Tibial artery (tissue), 4 donors: ENCODE results near the gene TEN1.

Source experiments
- DNase-seq, 2 donors: peaks; one replicate each; pipeline ENCODE4 v3.0.0-alpha.2; 2019
- H3K27ac ChIP-seq, 2 donors: fragments of 200-600 bp; sonication (generic) in 1 of 2; 1 replicate in 1 of 2; 2 replicates in 1 of 2; pipeline ENCODE4 v1.5.1; 2018 to 2019; ENCODE audit warnings: mild to moderate bottlenecking in 1 of 2
- H3K27me3 ChIP-seq, 2 donors: fragments of 200-600 bp; sonication (generic) in 1 of 2; one replicate each; pipeline versions ENCODE4 v1.5.1 to v1.6.0; 2016 to 2019
- H3K36me3 ChIP-seq, 3 donors: fragments of 200-600 bp; sonication (generic) in 2 of 3; one replicate each; pipeline ENCODE4 v1.5.1; 2016 to 2019; ENCODE audit warnings: mild to moderate bottlenecking in 2 of 3
- H3K4me1 ChIP-seq, 4 donors: fragments of 200-600 bp; sonication (generic) in 2 of 4; 1 replicate in 3 of 4; 2 replicates in 1 of 4; pipeline ENCODE4 v1.5.1; 2016 to 2019
- H3K4me3 ChIP-seq, 2 donors: fragments of 200-600 bp; sonication (generic) in 1 of 2; 1 replicate in 1 of 2; 2 replicates in 1 of 2; pipeline ENCODE4 v1.5.1; 2018 to 2019; ENCODE audit warnings: mild to moderate bottlenecking in 2 of 2
- H3K9me3 ChIP-seq, 3 donors: fragments of 200-600 bp; sonication (generic) in 1 of 3; one replicate each; pipeline ENCODE4 v1.5.1; 2016 to 2019
- CTCF ChIP-seq, 2 experiments: fragments of 200-600 bp in 1 of 2; fragments of 450-650 bp in 1 of 2; IDR thresholded peaks; one replicate each; pipeline ENCODE4 v1.5.1; 2017 to 2019; ENCODE audit warnings: antibody characterized with exemption in 2 of 2, mild to moderate bottlenecking in 1 of 2, moderate library complexity in 1 of 2
- intact Hi-C: fragments of 100-400 bp; cut with DNase I; formaldehyde crosslinking; loops from one replicate; pipeline ENCODE4 v1.15.0; 2023; ENCODE audit warnings: low total_unique reads

TEN1 gene, protein sequence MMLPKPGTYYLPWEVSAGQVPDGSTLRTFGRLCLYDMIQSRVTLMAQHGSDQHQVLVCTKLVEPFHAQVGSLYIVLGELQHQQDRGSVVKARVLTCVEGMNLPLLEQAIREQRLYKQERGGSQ

GRCh38 chr17:75978938-75979704, at the start of gene TEN1, which contains the start of gene ACOX1:
TEN1 (plus strand) TSS chr17:75979240; CDS start chr17:75986193, 6,953 bp downstream.
ACOX1 (minus strand) TSS chr17:75979166; CDS start chr17:75979073, 93 bp downstream.
- H3K27me3 ChIP-seq, result no peaks in the 10 kb centered on the region
- peak within 1 kb of the TSS; percentile 93 to 99 for H3K27ac ChIP-seq
- H3K36me3 ChIP-seq, result no peaks in the 10 kb centered on the region
- peak within 1 kb of the TSS; percentile 71 to 73 for H3K4me3 ChIP-seq
- peaks cover 0 to 37% (median 27%) of the 10 kb centered on the region in 4 donors for H3K4me1 ChIP-seq
- peak; percentile 98 to 99 for DNase-seq
- intact Hi-C loops, result no loop called here
- no peaks in the 10 kb centered on the region for H3K9me3 ChIP-seq
- peak; percentile 28 to 29 for TF ChIP-seq CTCF (IDR thresholded peaks at IDR 0.05)

- no peaks in the 10 kb centered on the region for H3K27me3 ChIP-seq
- intact Hi-C loops, result no loop called here
- H3K27ac ChIP-seq, result no peak overlapping the region
- no peaks in the 10 kb centered on the region for H3K9me3 ChIP-seq
- no peak overlapping the region for H3K4me3 ChIP-seq
- no peak for DNase-seq
- H3K36me3 ChIP-seq, result peaks cover 0 to 9% (median 6%) of the 10 kb centered on the region in 3 donors
- no peak for TF ChIP-seq CTCF (IDR thresholded peaks at IDR 0.05)
- H3K4me1 ChIP-seq, result no peaks in the 10 kb centered on the region
These were observed 48.0 kb upstream of the TEN1 start for GRCh38 chr17:75931062-75931461.

- no peaks in the 10 kb centered on the region for H3K4me1 ChIP-seq
- no peaks in the 10 kb centered on the region for H3K36me3 ChIP-seq
- H3K4me3 ChIP-seq, result no peak overlapping the region
- H3K9me3 ChIP-seq, result no peaks in the 10 kb centered on the region
- intact Hi-C loops, result no loop called here
- TF ChIP-seq CTCF (IDR thresholded peaks at IDR 0.05), result no peak
- DNase-seq, result no peak
- H3K27me3 ChIP-seq, result no peaks in the 10 kb centered on the region
- H3K27ac ChIP-seq, result no peak overlapping the region
These were observed 46.2 kb upstream of the TEN1 start for GRCh38 chr17:75932852-75933251.

- Histone ChIP-seq H3K9me3 (no peaks in the 10 kb centered on the region), H3K4me3 (no peak overlapping the region), H3K27me3 (no peaks in the 10 kb centered on the region), H3K27ac (no peak overlapping the region), H3K4me1 (no peaks in the 10 kb centered on the region), H3K36me3 (no peaks in the 10 kb centered on the region)
- DNase-seq, result no peak
- no peak for TF ChIP-seq CTCF (IDR thresholded peaks at IDR 0.05)
- intact Hi-C loops, result no loop called here
These were observed 45.2 kb upstream of the TEN1 start for GRCh38 chr17:75933808-75934207.

GRCh38 chr17:75937652-75938051, 41.4 kb upstream of the TEN1 start:
- H3K4me1 ChIP-seq, result peaks cover 0 to 12% (median 8%) of the 10 kb centered on the region in 4 donors
- no peak overlapping the region for H3K27ac ChIP-seq
- DNase-seq, result no peak
- intact Hi-C loops, result no loop called here
- TF ChIP-seq CTCF (IDR thresholded peaks at IDR 0.05), result no peak
- H3K36me3 ChIP-seq, result no peaks in the 10 kb centered on the region
- no peaks in the 10 kb centered on the region for H3K9me3 ChIP-seq
- H3K4me3 ChIP-seq, result no peak overlapping the region
- no peaks in the 10 kb centered on the region for H3K27me3 ChIP-seq
